A549 (cell line): ENCODE data around the gene SMCO4. TPM values are rescaled to one million over a fixed set of nuclear protein-coding genes. Genes with fewer than 3 reads are reported as not detected.

Experiments
- ATAC-seq, 2 experiments: fragments of 200-7000 bp in 1 of 2; fragments of >200 bp in 1 of 2; cut with Nextera tagmentation in 1 of 2; cut with Tn5 transposase in 1 of 2; 3 replicates each; pipeline versions ENCODE4 v1.8.0 to v1.9.1; 2018 to 2020; ENCODE audit warnings: mild to moderate bottlenecking in 1 of 2, moderate library complexity in 1 of 2
- CTCF ChIA-PET: fragments of 300-600 bp; sonication (Branson Sonifier 250); formaldehyde crosslinking; extraction: SDS; loops from one replicate; lab custom pipeline; 2021; ENCODE audit warnings: antibody characterized with exemption, inconsistent platforms; lab: Yijun Ruan, JAX
- POLR2A ChIA-PET: fragments of 350-600 bp; formaldehyde crosslinking; extraction: SDS; loops from one replicate; lab custom pipeline; 2021; ENCODE audit warnings: antibody characterized with exemption, inconsistent platforms; lab: Yijun Ruan, JAX
- DNase-seq, 2 experiments: peaks; one replicate each; pipeline versions ENCODE4 v3.0.0 to v3.0.0-alpha.2; 2011 to 2016; ENCODE audit warnings: low read depth in 1 of 2, low spot score in 1 of 2
- FAIRE-seq: peaks from 2 replicates; lab custom pipeline; 2011; peaks lifted over from hg19 to GRCh38; lab: Jason Lieb, UNC
- H3K27ac ChIP-seq, 2 experiments: fragments of >200 bp; sonication (Bioruptor Twin); formaldehyde crosslinking; 3 replicates each; pipeline ENCODE4 v1.5.1; 2016 to 2017
- H3K4me1 ChIP-seq: fragments of >200 bp; sonication (Bioruptor Twin); formaldehyde crosslinking; 3 replicates; pipeline ENCODE4 v1.6.1; 2016
- H3K4me2 ChIP-seq: fragments of >200 bp; sonication (Bioruptor Twin); formaldehyde crosslinking; 3 replicates; pipeline ENCODE4 v1.6.1; 2016
- H3K4me3 ChIP-seq: fragments of >200 bp; sonication (Bioruptor Twin); formaldehyde crosslinking; 3 replicates; pipeline ENCODE4 v1.5.1; 2016
- H3K9me3 ChIP-seq: fragments of >200 bp; sonication (Bioruptor Twin); formaldehyde crosslinking; 3 replicates; pipeline ENCODE4 v1.6.1; 2016
- ATOH8 ChIP-seq: fragments of 250-450 bp; sonication (Bioruptor Pico); IDR thresholded peaks from 2 replicates; pipeline ENCODE4 v1.5.0; 2020; ENCODE audit warnings: low read depth, mild to moderate bottlenecking, moderate library complexity
- BCL3 ChIP-seq: fragments of >200 bp; sonication (Bioruptor Twin); formaldehyde crosslinking; IDR thresholded peaks from 3 replicates; pipeline ENCODE4 v1.6.1; 2016
- BHLHE40 ChIP-seq: IDR thresholded peaks from 2 replicates; pipeline ENCODE4 v1.6.1; 2012; ENCODE audit warnings: low read depth, low read length, inconsistent platforms
- CBX8 ChIP-seq: fragments of 200-600 bp; sonication (generic); IDR thresholded peaks from 2 replicates; pipeline ENCODE4 v1.6.1; 2016
- CHD4 ChIP-seq: fragments of 200-600 bp; sonication (generic); IDR thresholded peaks from 2 replicates; pipeline ENCODE4 v1.6.1; 2016; ENCODE audit warnings: antibody characterized with exemption, mild to moderate bottlenecking, borderline replicate concordance
- EHF ChIP-seq: fragments of 250-450 bp; sonication (Bioruptor Pico); IDR thresholded peaks from 2 replicates; pipeline ENCODE4 v1.5.0; 2020; ENCODE audit warnings: mild to moderate bottlenecking
- EHMT2 ChIP-seq: fragments of 200-600 bp; sonication (generic); IDR thresholded peaks from 2 replicates; pipeline ENCODE4 v1.6.1; 2016; ENCODE audit warnings: antibody characterized with exemption, low read depth, mild to moderate bottlenecking, moderate library complexity
- FOXS1 ChIP-seq: fragments of 250-450 bp; sonication (Bioruptor Pico); IDR thresholded peaks from 2 replicates; pipeline ENCODE4 v1.5.0; 2020; ENCODE audit warnings: mild to moderate bottlenecking, moderate library complexity
- HDAC2 ChIP-seq: fragments of 200-600 bp; sonication (generic); IDR thresholded peaks from 2 replicates; pipeline ENCODE4 v1.6.1; 2016
- HES2 ChIP-seq: fragments of >200 bp; sonication (Bioruptor Twin); formaldehyde crosslinking; IDR thresholded peaks from 2 replicates; pipeline ENCODE4 v1.6.1; 2016
- HOXA7 ChIP-seq: fragments of 250-450 bp; sonication (Bioruptor Pico); IDR thresholded peaks from 2 replicates; pipeline ENCODE4 v1.5.0; 2020; ENCODE audit warnings: mild to moderate bottlenecking, moderate library complexity
- HOXB13 ChIP-seq: fragments of 250-450 bp; sonication (Bioruptor Pico); IDR thresholded peaks from 2 replicates; pipeline ENCODE4 v1.5.0; 2020; ENCODE audit warnings: low read depth, mild to moderate bottlenecking, moderate library complexity
- HOXB5 ChIP-seq: fragments of 250-450 bp; sonication (Bioruptor Pico); IDR thresholded peaks from 2 replicates; pipeline ENCODE4 v1.5.0; 2020; ENCODE audit warnings: mild to moderate bottlenecking, moderate library complexity
- JUN ChIP-seq, 2 experiments: fragments of >200 bp; sonication (Bioruptor Twin); formaldehyde crosslinking; IDR thresholded peaks; 2 replicates in 1 of 2; 3 replicates in 1 of 2; pipeline ENCODE4 v1.6.1; 2016 to 2017
- KDM5A ChIP-seq: fragments of 200-600 bp; sonication (generic); IDR thresholded peaks from 2 replicates; pipeline ENCODE4 v1.6.1; 2016; ENCODE audit warnings: antibody characterized with exemption, mild to moderate bottlenecking
- MAZ ChIP-seq: fragments of 150-350 bp; IDR thresholded peaks from 2 replicates; pipeline ENCODE4 v1.6.1; 2014; ENCODE audit warnings: antibody characterized with exemption, low read depth, low read length, borderline replicate concordance
- MYC ChIP-seq: IDR thresholded peaks from 2 replicates; pipeline ENCODE4 v1.6.1; 2012; ENCODE audit warnings: mild to moderate bottlenecking, inconsistent platforms, low read length, improper control_type of control experiment, borderline replicate concordance
- NFE2L2 ChIP-seq: fragments of 150-350 bp; conservative IDR thresholded peaks from 2 replicates; pipeline ENCODE4 v1.6.1; 2014; ENCODE audit warnings: low read length
- PBX3 ChIP-seq: IDR thresholded peaks from 2 replicates; pipeline ENCODE4 v1.6.1; 2012
- POLR2A ChIP-seq: IDR thresholded peaks from 2 replicates; pipeline ENCODE4 v1.6.1; 2012; ENCODE audit warnings: mild to moderate bottlenecking, low read length
- POLR2AphosphoS2 ChIP-seq: conservative IDR thresholded peaks from 2 replicates; pipeline ENCODE4 v1.6.1; 2012; ENCODE audit warnings: low read length, improper control_type of control experiment, inconsistent platforms
- RAD21 ChIP-seq, 2 experiments: fragments of >200 bp in 1 of 2; sonication (Bioruptor Twin) in 1 of 2; formaldehyde crosslinking in 1 of 2; IDR thresholded peaks in 1 of 2; conservative IDR thresholded peaks in 1 of 2; 2 replicates in 1 of 2; 3 replicates in 1 of 2; pipeline ENCODE4 v1.6.1; 2012 to 2018; ENCODE audit warnings: inconsistent platforms in 1 of 2
- SREBF2 ChIP-seq: fragments of 450-650 bp; IDR thresholded peaks from 2 replicates; pipeline ENCODE4 v1.6.1; 2014; ENCODE audit warnings: mild to moderate bottlenecking, moderate library complexity
- TP53 ChIP-seq: fragments of 250-450 bp; sonication (Bioruptor Pico); IDR thresholded peaks from 2 replicates; pipeline ENCODE4 v1.5.0; 2021; ENCODE audit warnings: mild to moderate bottlenecking, moderate library complexity
- ZFP36 ChIP-seq: fragments of 450-650 bp; IDR thresholded peaks from 2 replicates; pipeline ENCODE4 v1.6.1; 2014; ENCODE audit warnings: borderline replicate concordance; ENCODE audit not compliant: partially characterized antibody
- ZNF302 ChIP-seq: fragments of 250-450 bp; sonication (Bioruptor Pico); IDR thresholded peaks from 2 replicates; pipeline ENCODE4 v1.9.0; 2021; ENCODE audit warnings: inconsistent platforms, mild to moderate bottlenecking, moderate library complexity
- ZSCAN20 ChIP-seq: fragments of 250-450 bp; sonication (Bioruptor Pico); IDR thresholded peaks from 2 replicates; pipeline ENCODE4 v1.8.0; 2022; ENCODE audit warnings: mild to moderate bottlenecking, moderate library complexity
- WGBS: methylation state at CpG from one replicate; pipeline ENCODE4 v1.1.6; 2017; ENCODE audit errors: missing lambda C conversion rate; 5-methylcytosine and 5-hydroxymethylcytosine counted together
- polyA plus RNA-seq, 4 experiments: library from polyadenylated mRNA; depleted of rRNA in 3 of 4; stranded (reverse); fragments of >200 nt; fragmentation: RNase III in 1 of 4; extraction: RNeasy Plus Mini Kit Qiagen cat#74134 plus additional on column Dnase treatment in 1 of 4; gene quantifications; 2 replicates in 3 of 4; 3 replicates in 1 of 4; pipeline ENCODE4 v1.2.3, GENCODE V29; 2011 to 2017
- TF ChIP-seq, protein P1 (sequence below): fragments of >200 bp; sonication (Bioruptor Twin); formaldehyde crosslinking; IDR thresholded peaks from 3 replicates; pipeline ENCODE4 v1.5.1; 2016
- TF ChIP-seq, protein P2 (sequence below): fragments of 450-650 bp; IDR thresholded peaks from 2 replicates; pipeline ENCODE4 v1.6.1; 2014; ENCODE audit warnings: antibody characterized with exemption

The SMCO4 gene
- polyA plus RNA-seq, 2 of the 4 experiments (the other 2 are of a cell fraction): 11.9 to 14.8 TPM

- Histone ChIP-seq H3K27ac (no peak overlapping the region), H3K4me1 (no peaks in the 10 kb centered on the region)
- DNase-seq: no peak
- POLR2A ChIA-PET: no interaction called here
- ATAC-seq: no peak
- no peak for TF ChIP-seq TP53 (CRISPR knock-in tag)
- TF ChIP-seq SREBF2: no peak
- TF ChIP-seq HOXB13: no peak
- no peak for TF ChIP-seq HOXA7
- no peak for TF ChIP-seq NFE2L2
- TF ChIP-seq, protein P1, sequence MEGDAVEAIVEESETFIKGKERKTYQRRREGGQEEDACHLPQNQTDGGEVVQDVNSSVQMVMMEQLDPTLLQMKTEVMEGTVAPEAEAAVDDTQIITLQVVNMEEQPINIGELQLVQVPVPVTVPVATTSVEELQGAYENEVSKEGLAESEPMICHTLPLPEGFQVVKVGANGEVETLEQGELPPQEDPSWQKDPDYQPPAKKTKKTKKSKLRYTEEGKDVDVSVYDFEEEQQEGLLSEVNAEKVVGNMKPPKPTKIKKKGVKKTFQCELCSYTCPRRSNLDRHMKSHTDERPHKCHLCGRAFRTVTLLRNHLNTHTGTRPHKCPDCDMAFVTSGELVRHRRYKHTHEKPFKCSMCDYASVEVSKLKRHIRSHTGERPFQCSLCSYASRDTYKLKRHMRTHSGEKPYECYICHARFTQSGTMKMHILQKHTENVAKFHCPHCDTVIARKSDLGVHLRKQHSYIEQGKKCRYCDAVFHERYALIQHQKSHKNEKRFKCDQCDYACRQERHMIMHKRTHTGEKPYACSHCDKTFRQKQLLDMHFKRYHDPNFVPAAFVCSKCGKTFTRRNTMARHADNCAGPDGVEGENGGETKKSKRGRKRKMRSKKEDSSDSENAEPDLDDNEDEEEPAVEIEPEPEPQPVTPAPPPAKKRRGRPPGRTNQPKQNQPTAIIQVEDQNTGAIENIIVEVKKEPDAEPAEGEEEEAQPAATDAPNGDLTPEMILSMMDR: no peak
- TF ChIP-seq BHLHE40: no peak
- no peak for TF ChIP-seq EHMT2
- no peak for TF ChIP-seq POLR2AphosphoS2
- TF ChIP-seq ZFP36: no peak
- no peak for TF ChIP-seq HDAC2
- no peak for TF ChIP-seq ZSCAN20 (CRISPR knock-in tag)
- TF ChIP-seq, protein P2, sequence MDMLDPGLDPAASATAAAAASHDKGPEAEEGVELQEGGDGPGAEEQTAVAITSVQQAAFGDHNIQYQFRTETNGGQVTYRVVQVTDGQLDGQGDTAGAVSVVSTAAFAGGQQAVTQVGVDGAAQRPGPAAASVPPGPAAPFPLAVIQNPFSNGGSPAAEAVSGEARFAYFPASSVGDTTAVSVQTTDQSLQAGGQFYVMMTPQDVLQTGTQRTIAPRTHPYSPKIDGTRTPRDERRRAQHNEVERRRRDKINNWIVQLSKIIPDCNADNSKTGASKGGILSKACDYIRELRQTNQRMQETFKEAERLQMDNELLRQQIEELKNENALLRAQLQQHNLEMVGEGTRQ: no peak
- no peak for TF ChIP-seq PBX3
- TF ChIP-seq RAD21 (conservative IDR thresholded peaks at IDR 0.05 in 1 of 2, IDR thresholded peaks at IDR 0.05 in 1 of 2): no peak
- no peak for TF ChIP-seq KDM5A
- no peak for TF ChIP-seq MYC
- TF ChIP-seq, all 56 proteins: peak for 0
- no peak overlapping the region for H3K4me3 ChIP-seq
- WGBS: 78% methylated on average over 8 of the region's 9 CpGs
- no peak for FAIRE-seq
- H3K4me2 ChIP-seq: no peak overlapping the region
- CTCF ChIA-PET: no interaction called here
- H3K9me3 ChIP-seq: no peaks in the 10 kb centered on the region
Observed at GRCh38 chr11:93529707-93530467, 13.3 kb downstream of the SMCO4 start.

GRCh38 chr11:93528757-93529645 is 14.2 kb downstream of the SMCO4 start:
- no peak for TF ChIP-seq CBX8
- no peak for TF ChIP-seq FOXS1 (CRISPR knock-in tag)
- no peak for TF ChIP-seq CHD4
- no peak for TF ChIP-seq POLR2AphosphoS2
- no peak for TF ChIP-seq HOXB5
- no peak for TF ChIP-seq SREBF2
- no peak for TF ChIP-seq EHF (CRISPR knock-in tag)
- no peak for TF ChIP-seq POLR2A
- no peak for TF ChIP-seq BCL3
- no peak for TF ChIP-seq JUN (IDR thresholded peaks at IDR 0.05)
- TF ChIP-seq ZNF302 (CRISPR knock-in tag): no peak
- no peak for TF ChIP-seq MAZ
- TF ChIP-seq ATOH8 (CRISPR knock-in tag): no peak
- no peak for TF ChIP-seq HES2
- no peak overlapping the region for H3K27ac ChIP-seq
- FAIRE-seq (no peak), ATAC-seq (no peak), DNase-seq (no peak)
- ChIA-PET CTCF (no interaction called here), POLR2A (no interaction called here)
- WGBS: 89% methylated on average over 10 of the region's 10 CpGs
- no peak overlapping the region for H3K4me2 ChIP-seq
- H3K9me3 ChIP-seq: no peaks in the 10 kb centered on the region
- H3K4me3 ChIP-seq: no peak overlapping the region
- H3K4me1 ChIP-seq: no peaks in the 10 kb centered on the region
